ENCODE results near the gene RNF111.
"Not testable (repeated sequence)": the region's sequence is repeated elsewhere in the genome, so short reads cannot be mapped to it uniquely, and the experiment has no call there.

RNF111 gene

DNA sequence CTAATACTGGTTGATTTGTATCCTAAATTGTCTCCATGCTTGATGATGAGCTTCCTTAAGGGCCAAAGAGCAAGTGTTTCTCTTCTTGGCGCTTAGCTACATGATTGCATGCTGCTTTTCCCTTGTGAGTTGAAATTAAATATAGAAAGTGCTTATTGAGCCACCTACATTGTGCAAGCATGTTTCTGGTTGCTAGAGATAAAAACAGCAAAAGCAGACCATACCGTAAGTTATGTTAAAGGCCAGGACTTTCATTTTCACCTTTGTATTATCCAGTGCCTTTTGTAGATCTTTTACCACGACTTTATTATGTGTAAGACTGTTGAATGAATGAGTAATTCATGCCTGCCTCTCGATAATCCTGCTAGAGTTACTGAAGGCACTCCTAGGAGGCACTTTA is 75.6 kb downstream of the RNF111 start:
- DNase-seq = peak; percentile 69

DNA sequence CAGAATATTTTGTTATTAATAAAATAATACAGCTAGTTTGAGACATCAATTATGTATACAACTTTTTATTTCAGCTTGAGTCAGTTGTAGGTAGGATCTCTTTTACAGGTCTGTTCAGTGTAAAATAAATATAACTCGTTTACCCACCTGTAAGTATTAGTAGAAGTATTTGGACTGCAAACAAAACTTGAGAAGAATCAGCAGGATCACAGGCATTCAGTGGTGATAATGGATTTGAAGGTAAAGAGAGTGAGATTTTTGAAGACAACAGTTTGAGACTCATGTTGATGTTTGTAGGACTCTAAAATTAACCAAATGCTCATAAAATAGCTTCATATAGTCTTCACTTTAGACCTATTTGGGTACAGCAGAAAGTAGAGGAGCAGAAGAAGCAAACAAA is 82.0 kb downstream of the RNF111 start:
- DNase-seq = no peak

DNA sequence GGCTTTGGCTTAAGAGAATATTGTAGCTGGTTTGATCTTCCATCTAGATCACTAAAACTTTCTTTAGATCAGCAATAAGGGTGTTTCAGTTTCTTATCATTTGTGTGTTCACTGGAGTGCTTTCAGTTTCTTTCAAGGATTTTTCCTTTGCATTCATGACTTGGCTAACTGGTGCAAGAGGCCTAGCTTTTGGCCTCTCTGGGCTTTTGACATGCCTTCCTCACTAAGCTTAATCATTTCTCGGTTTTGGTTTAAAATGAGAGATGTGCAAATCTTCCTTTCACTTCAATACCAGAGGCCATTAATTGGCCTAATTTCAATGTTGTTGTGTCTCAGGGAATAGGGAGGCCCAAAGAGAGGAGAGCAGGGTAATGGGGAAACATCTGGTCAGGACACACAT is 87.1 kb downstream of the RNF111 start:
- DNase-seq = no peak

DNA sequence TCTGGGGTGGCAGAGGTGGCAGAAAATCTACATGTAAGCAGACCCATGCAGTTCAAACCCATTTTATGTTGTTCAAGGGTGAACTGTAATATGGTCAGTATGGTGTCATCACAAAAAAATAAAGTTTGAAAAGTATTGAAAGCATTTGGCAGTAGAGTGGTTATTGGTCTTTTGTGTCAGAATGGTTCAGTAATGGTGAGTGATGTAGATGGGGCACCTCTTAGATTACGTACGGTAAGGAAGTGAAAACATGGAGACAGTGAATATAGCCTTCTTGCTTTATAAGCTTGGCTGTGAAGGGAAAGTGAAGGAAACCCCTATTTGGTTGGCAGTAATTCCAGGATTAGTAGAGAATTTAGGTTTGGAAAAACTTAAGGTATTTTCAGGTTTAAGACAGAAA is 100.3 kb downstream of the RNF111 start:
- DNase-seq = no peak

DNA sequence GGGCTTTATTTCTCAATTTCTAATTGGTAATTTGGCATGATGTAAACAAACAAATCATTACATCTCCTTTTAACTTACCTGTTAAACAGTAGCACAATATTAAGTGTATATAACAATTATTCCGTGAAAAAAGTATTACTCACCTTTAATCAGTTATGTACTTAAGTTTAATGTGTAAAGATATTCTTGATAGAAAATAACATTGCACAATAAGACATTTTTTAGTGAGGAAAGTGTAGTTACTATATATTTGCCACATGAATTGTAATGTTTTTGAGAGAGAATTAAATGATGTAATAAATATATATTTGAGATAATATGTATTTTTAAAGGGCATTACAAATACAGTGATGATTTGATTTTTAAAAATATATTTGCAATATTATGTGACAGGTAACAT is 106.6 kb downstream of the RNF111 start:
- no peak for DNase-seq

DNA sequence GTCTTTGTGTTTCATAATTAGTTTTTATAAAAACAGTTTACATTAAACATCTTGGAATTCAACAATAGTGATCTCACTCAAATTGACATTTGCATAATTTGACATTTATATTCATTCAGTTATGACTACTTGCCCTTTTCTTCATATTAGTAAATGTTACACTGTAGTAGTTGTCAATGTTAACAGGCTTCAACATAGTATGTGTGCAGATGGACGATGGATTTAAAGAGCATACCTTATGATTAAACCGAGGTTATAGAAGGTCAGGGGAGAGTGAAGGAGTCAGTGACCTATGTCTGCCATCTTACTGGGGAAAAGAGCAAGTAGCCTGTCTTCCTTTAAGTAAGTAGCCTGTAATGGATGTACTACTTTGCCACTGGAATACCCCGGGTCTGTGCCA is 109.0 kb downstream of the RNF111 start:
- no peak for DNase-seq

DNA sequence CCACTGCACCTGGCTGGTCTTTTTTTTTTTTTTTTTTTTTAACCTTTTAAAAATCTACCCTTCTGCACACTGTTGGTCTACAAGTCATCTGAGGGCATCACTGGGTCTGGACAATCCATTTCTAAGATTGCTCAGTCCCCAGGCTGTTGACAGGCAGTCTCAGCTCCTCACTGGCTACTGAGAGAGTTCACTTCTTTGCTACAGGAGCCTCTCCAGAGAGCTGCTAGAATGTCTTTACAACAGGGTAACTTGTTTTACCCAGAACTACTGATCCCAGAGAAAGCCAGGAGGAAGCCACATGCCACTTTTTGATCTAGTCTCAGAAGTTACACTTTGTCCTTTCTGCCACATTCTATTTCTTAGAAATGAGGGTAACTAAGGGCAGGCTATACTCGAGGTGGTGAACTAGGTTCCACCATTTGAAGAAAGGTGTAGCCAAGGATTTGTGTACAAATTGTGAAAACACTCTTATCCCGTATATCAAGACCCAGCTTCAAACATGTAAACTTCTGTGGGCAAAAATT is 111.8 kb downstream of the RNF111 start:
- no peak for DNase-seq

DNA sequence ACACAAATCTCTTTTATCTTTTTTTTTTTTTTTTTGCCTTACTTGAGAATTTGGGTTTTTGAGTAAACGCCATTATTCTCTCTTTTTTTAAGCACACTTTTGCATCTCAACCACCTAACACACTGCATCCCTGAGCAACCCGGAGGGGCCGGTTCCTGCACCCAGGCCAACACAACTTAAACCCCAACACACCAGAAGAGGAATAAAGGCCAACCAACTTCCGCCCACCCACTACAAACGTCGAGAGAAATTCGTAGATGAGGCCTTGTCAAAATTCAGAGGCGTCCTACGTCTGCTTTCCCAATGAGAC is 117.1 kb downstream of the RNF111 start:
- DNase-seq = no peak

DNA sequence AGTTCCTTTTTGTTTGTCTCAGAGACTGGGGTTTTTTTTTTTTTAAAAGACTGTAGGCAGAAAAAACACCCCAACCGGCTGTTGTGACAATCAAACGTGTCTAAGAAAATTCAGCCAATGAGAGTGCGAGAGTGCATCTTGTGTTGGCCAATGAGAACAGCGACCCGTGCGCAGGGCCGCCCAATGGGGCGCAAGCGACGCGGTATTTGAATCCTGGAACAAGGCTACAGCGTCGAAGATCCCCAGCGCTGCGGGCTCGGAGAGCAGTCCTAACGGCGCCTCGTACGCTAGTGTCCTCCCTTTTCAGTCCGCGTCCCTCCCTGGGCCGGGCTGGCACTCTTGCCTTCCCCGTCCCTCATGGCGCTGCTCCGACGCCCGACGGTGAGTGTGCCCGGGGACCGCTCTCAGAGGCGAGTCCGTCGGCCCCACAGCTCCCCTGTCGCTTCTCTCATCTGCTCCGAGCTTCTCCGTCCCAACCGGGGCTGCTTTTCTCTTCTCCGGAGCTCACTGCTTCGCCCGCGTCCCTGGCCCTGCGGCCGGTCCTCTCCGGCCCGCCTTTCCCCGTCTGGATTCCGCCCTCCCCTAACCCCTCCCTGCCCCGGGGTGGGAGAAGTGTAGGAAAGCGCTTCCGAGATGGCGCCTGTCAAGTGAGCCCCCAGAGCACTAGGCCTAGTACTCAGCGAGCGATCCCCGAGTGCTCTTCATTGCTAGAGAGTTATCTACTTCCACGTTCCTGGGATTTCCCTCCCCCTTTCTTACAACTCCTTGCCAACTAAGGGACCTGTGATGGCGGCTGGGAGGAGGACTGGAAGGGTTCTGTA is 117.7 kb downstream of the RNF111 start, which contains the start of gene CCNB2:
Gene CCNB2, plus strand, starts transcription at position 235 of the 821 bp plus-strand sequence. Its CDS starts 123 bp downstream, at position 358.
- peak; percentile 99 for DNase-seq

DNA sequence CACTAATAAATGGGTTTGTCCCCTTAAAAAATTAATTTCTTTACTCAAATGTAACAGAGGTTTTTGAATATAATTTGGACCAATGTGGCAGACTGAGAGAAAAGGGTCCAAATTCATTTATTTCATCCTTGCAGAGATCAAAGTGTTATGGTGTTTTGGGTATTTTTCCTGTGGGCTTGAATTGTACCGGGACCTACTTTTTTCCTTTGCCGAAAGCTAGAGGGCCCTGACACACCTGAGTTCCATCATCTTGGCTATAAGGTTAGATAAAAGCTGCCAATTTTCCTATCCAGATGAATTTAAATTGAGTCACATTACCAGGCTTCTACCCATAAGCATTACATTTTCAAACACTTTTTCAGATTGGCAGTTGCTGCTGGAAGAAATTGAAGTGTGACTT is 118.4 kb downstream of the RNF111 start:
- DNase-seq = peak; percentile 12

DNA sequence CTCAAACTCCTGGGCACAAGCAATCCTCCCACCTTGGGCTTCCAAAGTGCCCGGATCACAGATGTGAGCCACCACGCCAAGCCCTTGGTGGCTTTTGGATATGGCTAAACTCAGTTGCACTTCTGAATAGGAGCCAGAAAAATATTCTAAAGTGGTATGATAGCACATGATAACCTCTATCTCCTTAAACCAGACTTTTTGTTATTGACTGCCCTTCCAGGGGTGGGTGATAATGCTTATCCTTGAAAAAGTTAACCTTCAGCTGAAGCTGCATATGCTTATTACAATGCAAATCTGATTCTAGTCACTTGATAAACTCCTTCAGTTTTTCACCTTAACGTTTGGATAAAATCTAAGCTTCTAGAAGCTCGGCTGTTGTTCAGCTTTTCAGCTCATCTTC is 123.8 kb downstream of the RNF111 start:
- DNase-seq = peak; percentile 57

DNA sequence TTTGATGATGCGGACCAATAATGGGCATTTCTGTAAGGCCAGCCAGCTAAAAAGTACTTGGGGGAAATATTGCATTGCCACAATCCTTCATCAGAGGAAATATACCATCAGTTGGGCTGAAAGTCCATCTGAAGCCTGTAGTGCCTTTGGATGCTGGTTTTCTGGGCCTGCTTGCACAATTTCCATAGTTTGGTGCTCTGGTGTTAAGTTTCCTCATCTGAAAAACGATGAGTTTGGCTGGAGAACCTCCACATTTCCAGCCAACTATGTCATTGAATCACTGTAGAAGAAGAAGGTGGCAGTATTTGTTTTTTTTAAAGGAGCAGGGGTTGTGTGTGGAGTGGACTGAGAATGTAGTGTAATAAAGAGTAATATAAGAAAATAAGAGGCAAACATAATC is 127.6 kb downstream of the RNF111 start:
- DNase-seq = no peak

DNA sequence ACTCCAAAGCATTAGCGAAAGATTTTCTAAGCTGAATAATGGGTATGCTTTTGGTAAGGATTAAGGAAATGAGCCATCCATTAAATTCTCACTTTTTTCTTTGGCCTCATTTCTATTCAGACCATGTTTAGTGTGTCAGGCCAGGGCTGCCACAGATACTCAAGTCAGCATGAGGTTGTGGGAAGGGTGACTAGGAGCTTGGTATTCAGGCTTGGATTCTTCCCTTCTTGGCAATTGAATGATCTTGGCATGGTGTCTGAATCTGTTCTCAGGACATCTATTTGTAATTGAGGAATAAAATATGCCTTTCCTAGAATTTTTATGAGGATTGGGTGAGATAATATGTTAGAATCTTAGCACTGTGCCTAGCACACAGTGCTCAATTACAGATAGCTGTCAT is 128.7 kb downstream of the RNF111 start:
- no peak for DNase-seq

DNA sequence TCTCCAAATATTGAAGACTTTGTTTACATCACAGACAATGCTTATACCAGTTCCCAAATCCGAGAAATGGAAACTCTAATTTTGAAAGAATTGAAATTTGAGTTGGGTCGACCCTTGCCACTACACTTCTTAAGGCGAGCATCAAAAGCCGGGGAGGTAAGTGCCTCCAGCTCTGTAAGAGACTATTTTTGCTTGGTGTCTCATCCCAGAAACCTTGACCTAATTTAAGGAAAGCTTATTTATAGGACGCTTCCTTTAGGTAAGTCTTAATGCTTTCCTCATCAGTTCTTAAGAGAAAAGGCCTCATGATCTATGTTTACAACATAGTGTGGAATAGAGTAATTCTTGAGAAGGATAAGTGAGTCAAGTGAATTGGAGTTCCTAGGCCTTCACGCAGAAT is 129.3 kb downstream of the RNF111 start:
- DNase-seq = no peak

DNA sequence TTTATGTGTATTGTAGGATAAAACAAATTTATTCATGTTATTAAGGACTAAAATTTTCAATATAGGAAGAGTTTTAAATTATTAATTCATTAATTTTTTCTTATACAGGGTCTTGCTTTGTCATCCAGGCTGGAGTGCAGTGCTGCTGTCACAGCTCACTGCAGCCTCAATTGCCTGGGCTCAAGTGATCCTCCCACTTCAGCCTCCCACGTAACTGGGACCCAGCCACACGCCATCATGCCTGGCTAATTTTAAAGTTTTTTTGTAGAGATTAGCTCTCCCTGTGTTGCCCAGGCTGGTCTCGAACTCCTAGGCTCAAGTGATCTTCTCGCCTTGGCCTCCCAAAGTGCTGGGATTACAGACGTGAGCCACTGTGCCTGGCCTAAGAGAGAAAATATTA is 132.2 kb downstream of the RNF111 start:
- no peak for DNase-seq

DNA sequence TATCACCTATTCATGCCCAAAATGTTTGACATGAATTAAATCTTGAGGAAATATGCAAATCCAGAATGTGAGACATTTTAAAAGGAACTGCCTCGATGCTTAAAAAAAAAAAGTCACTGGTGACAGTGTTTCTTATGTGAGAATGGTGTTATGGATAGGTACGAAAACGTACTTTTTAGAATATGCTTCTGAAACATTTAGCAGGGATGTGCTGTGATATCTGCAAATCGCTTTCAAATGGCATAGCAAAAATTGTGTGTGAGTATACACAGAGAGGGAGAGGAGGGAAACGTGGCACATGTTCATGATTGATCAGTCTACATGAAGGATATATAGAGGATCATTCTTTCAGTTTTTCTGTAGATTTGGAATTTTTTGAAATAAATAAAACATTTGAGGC is 133.5 kb downstream of the RNF111 start:
- no peak for DNase-seq

DNA sequence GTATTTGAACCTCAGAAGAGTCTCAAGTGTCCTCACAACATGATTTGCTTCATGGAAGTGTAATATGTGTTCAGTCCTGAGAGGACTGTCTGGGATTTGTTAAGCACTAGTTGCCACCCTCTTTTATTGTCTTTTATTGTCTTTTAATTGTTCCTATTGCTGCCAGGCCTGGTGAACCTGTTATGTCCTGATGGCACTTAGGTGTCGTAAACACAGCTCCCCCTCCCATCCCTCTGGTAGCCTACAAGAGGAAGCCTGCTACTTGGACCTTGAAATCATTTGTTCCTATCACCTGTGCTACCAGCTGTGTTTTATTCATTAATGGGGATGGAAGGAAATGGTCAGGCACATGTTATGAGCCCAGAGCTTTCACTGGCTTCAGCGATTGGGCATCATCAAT is 136.8 kb downstream of the RNF111 start:
- no peak for DNase-seq

DNA sequence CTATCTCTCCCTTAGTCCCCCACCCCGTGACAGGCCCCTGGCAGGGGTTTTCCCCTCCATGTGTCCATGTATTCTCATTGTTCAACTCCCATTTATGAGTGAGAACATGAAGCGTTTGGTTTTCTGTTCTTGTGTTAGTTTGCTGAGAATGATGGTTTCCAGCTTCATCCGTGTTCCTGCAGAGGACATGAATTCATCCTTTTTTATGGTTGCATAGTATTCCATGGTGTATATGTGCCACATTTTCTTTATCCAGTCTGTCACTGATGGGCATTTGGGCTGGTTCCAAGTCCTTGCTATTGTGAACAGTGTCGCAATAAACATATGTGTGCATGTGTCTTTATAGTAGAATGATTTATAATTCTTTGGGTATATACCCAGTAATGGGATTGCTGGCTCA is 138.2 kb downstream of the RNF111 start:
- DNase-seq = not testable (repeated sequence)

DNA sequence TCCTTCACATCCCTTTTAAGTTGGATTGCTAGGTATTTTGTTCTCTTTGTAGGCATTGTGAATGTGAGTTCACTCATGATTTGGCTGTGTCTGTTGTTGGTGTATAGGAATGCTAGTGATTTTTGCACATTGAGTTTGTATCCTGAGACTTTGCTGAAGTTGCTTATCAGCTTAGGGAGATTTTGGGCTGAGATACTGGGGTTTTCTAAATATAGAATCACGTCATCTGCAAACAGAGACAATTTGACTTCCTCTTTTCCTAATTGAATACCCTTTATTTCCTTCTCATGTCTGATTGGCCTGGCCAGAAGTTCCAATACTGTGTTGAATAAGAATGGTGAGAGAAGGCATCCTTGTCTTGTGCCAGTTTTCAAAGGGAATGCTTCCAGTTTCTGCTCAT is 139.8 kb downstream of the RNF111 start:
- peak; percentile 43 for DNase-seq

DNA sequence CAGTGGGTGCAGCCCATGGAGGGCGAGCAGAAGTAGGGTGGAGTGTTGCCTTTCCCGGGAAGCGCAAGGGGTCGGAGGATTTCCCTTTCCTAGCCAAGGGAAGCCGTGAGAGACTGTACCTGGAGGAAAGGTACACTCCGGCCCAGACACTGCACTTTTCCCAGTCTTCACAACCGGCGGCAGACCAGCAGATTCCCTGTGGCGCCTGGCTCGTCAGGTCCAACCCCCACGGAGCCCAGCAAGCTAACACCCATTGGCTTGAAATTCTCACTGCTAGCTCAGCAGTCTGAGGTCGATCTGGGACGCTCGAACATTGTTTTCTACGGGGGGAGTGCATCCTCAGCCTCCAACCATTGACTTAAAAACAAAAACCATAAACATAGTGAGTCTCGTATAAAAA is 144.0 kb downstream of the RNF111 start:
- no peak for DNase-seq

DNA sequence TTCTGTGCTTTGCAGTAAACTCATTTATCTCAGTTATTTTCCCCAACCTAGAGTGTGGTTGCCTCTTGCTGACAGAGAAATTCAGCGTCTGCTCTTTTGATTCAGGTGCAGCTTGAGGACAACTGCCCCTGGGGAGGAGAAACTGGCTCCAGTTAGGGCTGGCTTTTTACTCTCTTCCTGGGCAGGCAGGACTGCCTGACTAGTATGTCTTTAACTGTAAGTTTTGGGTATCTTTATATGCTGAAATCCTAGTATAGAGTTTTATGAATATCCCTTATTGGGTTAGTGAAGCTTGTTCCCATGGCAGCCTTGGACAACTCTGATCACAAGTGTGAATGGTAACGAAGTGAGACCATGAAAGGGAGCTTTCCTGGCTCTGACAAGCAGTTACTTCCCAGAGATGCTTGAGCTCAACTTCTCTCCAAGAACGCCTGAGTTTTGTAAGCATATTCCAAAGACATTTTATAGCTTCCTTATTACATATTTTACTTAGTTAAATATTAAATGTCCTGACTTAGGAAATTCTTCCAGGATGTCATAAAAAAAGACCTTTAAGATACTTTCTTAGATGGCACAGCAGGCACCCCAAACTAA is 144.6 kb downstream of the RNF111 start:
- DNase-seq = no peak

DNA sequence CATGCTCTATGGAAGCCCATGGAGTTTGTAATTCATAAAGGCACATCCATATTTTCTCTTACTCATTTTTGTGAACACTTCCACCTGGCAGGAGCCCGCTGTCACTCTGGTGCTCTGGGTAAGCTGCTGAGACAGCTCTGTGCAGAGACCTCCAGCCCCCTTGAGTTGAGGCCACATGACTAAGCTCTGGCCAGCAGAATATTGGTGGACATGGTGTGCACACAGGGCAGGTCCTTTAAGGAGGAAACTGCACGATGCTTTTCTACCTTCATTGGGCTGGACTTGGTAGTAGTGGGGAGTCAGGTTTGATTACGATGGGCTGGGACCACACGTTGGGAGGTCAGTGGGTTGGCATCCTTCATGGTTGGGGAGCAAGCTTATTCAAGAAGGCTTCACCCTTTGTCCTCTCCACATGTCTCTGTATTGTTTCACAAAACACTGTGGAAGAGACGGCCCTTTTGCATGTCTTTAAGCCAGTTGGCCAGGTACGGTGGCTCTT is 146.5 kb downstream of the RNF111 start:
- DNase-seq = no peak

DNA sequence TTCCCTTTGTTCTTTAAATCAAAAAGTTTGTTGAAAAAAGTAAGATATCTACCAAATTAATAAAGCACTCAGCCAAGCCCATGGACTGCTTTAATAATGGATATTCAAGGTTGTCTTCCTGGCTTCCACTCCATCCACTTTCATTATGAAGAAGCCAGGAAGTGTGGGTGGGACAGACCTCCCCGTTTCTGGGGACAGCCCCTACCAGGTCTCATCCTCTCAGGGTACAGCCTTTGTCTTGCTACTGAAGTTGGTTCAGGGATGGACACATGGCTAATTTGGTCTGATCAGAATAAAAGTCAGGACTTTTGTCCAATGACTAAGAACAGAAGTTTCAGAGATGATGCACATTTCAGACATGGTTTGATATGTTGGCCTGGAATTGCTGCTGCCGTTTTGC is 150.1 kb downstream of the RNF111 start:
- DNase-seq = no peak

DNA sequence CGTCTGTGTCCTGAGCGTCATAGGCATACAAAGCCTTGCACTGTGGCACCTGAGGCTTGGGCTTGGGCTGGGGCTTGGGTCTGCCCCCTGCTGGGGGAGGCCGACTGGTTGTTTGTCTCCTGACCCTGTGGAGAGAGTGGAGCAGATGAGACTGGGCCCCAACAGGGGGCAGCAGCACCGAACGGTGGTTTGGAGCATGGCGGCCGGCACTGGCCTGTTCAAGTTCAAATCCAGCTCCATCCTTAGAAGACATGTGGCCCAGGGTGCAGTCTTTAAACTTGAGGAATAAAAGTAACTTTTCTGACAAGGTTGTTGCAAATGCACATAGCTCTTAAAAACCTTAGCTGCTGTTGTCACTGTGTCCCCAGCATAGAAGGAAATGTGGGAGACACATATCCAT is 150.8 kb downstream of the RNF111 start:
- peak; percentile 83 for DNase-seq

All from hematopoietic multipotent progenitor cell treated with erythropoietin and hydrocortisone succinate and interleukin-3 and kit ligand, for 4 days (in vitro differentiated cells).